Measurements from ENCODE around the gene DXO.
"Not testable (repeated sequence)": the region's sequence is repeated elsewhere in the genome, so short reads cannot be mapped to it uniquely, and the experiment has no call there.

The DXO gene

DNA sequence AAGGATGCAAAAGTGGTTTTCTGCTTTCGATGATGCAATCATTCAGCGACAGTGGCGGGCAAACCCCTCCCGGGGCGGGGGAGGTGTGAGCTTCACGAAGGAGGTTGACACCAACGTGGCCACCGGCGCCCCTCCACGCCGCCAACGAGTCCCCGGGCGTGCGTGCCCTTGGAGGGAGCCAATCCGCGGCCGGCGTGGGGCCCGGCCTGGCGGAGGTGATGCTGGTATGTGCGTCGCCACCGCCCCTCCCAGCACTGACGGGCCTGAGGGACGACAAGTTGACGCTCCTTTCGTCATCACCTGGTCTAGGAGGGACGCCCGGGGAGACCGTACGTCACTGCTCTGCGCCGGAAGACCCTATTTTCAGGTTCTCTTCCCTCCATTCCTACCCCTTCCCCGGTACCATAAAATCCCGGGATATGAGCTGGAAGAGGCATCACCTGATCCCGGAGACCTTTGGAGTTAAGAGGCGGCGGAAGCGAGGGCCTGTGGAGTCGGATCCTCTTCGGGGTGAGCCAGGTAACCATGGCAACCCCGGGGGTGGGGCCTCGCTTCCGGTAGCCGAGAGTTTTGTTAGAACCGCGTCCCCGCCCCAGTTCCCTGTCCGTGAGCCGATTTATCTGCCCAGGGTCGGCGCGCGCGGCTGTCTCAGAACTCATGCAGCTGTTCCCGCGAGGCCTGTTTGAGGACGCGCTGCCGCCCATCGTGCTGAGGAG is at the start of gene DXO:
Gene DXO (minus strand): TSS at position 146 of the 716 bp plus-strand sequence. CDS start 463 bp downstream, outside the sequence.
- DNase-seq = peak; percentile 92

DNA sequence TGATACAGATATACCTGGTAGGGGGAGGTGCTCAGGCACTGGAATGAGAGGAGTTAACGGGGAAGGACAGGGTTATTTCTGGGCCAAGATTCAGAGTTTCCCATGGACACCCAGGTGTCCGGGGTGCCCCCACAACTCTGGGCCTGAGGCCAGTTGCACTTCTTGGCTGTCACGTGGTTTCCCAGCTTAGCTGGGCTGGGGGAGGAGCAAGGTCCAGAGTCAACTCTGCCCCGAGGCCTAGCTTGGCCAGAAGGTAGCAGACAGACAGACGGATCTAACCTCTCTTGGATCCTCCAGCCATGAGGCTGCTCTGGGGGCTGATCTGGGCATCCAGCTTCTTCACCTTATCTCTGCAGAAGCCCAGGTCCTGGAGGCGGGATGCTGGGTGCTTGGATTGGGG is 42.6 kb upstream of the DXO start, which contains the start of gene C4B:
Gene C4B (plus strand): TSS at position 249 of the 400 bp plus-strand sequence. CDS start 51 bp downstream, at position 300.
- not testable (repeated sequence) for DNase-seq

DNA sequence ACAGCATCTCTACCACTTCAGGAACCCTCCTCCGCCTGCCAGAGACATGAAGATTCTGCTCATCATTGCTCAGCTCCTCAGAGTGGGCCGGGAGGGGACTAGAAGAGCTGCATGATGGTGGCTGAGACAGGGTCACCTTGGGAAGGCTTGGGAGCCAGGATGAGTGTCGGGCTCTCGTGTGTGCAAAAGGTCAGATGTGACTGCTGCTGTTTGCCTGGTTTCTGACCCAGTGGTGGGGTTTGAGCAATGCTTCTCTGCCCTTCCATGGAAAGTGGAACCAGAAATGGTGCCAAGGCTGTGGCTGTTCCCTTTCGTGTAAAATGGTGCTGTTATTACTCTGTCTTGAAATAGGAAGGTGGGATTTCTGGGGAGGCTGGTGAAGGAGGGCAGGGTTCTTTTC is 41.8 kb upstream of the DXO start:
- not testable (repeated sequence) for DNase-seq

DNA sequence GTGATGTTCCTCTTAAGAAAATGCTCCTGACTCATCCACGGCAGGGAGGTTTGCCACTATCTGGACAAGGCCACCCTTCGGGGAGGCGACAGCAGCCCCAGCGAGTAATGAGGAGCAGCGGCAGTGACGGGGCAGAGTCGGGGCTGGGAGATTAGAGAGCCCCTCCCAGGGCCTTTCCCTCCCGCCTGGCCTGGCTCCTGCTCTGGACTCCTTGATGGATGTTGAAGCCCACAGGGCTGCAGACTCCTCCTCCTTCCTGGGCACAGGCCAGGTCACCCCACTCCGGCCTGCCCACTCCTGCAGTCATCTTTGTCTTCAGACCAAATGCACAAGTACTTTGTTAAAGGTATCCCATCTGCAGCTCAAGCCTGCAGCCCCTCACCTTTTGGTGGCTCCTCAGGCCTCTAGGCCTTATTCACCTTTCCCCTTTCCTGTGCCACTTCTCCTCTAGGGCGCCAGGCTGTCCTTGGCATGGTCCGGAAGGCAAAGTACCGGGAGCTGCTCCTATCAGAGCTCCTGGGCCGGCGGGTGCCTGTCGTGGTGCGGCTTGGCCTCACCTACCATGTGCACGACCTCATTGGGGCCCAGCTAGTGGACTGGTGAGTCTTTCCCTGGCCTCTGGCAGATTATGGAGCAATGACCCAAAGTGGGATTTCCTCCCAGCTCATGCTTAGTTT is 41.1 kb upstream of the DXO start:
- not testable (repeated sequence) for DNase-seq

DNA sequence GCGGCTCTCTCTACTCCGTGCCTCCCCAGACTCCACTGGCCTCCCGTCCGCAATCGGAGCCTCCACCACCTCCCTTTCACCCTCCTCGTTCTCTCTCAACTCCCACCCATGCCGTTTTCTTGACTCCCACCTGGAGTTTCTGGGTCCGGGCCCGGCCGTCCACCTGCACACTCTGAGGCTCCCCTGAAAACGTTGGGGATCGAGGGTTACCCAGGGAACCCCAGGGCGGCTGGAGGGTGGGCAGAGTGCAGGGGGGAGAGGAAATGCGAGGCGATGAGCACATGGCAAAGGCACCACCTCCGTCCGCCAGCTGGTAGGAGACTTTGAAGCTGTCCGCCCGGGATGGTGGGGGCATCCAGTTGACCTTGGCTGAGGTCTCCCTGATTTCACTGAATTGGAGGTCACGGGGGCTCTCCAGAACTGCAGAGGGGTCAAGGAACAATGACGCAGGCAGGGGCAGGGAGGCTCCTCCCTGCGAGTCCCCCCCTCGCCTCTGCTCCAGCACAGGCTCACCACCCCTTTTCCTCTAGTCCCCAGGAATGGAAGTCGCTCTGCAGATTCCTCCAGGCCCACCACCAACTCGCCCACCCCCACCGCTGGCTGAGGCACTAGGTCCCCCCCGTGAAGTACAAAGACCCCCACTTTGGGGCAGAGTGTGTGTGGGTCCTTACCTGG is 39.1 kb upstream of the DXO start:
- not testable (repeated sequence) for DNase-seq

DNA sequence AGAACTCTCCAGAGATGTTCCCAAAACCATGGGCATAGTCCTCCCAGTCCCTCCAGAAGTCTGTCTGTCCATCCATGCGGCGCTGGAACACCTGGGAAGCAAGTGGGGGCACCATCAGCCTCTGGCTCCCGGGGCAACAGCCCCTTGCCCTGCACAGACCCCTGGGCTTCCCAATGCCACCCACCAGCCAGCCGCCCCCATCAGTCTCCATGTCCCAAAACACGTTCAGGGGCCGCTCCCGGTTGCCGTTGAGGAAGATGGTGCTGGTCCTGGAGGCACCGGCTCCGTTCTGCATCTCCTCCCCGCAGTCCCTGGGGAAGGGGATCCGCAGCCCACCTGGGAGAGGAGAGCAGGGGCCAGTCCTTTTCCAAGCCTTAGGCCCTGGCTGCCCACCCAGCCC is 37.6 kb upstream of the DXO start:
- DNase-seq = not testable (repeated sequence)

DNA sequence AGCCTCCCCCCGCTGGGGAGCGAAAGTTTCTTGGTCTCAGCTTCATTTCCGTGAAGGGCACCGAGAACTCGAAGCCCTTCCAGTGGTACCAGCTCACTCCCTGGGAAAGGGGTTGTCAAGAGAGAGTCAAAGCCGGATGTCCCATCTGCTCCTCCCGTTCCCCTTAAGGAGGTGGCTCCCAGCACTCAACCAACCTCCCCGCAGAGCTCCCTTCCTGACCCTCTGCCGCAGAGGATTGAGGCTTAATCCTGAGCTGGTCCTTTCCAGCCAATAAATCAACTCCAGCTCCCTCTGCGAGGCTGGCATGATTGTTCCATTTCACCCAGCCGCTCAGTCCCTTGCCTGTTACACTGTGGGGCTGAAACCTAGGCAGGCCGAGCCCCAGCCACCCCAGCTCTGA is 36.7 kb upstream of the DXO start:
- DNase-seq = not testable (repeated sequence)

DNA sequence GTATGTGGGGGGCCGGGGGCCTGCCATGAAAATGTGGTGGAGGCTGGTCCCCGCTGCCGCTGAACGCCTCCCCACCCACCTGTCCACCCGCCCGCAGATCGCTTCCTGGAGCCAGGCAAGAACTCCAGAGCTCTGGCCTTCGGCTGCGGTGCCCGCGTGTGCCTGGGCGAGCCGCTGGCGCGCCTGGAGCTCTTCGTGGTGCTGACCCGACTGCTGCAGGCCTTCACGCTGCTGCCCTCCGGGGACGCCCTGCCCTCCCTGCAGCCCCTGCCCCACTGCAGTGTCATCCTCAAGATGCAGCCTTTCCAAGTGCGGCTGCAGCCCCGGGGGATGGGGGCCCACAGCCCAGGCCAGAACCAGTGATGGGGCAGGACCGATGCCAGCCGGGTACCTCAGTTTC is 36.1 kb upstream of the DXO start:
- not testable (repeated sequence) for DNase-seq

DNA sequence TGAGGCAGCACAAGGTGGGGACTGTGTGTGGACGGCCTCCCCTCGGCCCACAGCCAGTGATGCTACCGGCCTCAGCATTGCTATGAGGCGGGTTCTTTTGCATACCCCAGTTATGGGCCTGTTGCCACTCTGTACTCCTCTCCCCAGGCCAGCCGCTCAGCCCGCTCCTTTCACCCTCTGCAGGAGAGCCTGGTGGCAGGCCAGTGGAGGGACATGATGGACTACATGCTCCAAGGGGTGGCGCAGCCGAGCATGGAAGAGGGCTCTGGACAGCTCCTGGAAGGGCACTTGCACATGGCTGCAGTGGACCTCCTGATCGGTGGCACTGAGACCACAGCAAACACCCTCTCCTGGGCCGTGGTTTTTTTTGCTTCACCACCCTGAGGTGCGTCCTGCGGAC is 35.1 kb upstream of the DXO start:
- not testable (repeated sequence) for DNase-seq

DNA sequence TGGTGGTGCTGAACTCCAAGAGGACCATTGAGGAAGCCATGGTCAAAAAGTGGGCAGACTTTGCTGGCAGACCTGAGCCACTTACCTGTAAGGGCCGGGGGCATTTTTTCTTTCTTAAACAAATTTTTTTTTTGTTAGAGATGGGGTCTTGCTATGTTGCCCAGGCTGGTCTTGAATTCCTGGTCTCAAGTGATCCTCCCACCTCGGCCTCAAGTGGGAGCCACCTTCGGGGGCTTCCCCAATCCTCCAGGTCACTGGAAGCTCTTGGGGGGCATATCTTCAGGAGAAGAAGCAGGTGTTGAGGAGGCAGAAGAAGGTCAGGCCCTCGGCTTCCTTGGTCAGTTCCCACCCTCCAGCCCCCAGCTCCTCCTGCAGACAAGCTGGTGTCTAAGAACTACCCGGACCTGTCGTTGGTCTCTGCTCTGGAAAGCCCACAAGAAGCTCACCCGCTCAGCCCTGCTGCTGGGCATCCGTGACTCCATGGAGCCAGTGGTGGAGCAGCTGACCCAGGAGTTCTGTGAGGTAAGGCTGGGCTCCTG is 34.1 kb upstream of the DXO start:
- not testable (repeated sequence) for DNase-seq

DNA sequence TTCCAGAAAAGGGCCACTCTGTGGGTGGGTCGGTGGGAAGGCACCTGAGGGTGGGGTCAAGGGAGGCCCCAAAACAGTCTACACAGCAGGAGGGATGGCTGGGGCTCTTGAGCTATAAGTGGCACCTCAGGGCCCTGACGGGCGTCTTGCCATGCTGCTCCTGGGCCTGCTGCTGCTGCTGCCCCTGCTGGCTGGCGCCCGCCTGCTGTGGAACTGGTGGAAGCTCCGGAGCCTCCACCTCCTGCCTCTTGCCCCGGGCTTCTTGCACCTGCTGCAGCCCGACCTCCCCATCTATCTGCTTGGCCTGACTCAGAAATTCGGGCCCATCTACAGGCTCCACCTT is 33.6 kb upstream of the DXO start:
- not testable (repeated sequence) for DNase-seq

DNA sequence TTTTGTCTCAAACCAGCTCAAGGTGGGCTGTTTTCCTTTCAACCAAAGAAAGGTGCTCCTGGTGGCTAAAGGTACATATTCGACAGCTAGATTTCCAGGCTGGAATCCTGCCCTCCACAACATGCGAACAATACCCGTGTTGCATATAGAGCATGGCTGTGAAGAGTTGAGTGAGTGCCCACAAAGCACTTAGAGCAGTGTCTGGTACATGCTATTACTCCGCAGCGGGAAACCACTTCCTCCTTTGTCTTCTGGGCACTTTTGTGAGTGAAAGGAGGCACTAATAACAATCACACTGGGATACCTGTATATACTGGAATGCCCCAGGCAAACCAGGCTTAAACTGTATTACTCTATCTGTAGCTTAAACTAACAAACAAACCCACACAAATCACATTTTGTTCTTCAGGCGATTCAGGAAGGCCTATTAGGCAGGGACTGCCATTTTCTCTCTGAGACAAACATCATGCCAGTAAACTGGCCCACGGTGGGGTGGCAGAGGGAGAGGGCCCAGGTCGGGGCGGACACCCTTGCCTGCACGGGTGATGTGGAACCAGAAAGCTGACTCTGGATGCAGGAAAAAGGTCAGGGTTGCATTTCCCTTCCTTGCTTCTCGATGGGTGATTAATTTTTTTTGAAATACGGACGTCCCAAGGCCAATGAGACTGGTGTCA is 33.1 kb upstream of the DXO start:
- not testable (repeated sequence) for DNase-seq

DNA sequence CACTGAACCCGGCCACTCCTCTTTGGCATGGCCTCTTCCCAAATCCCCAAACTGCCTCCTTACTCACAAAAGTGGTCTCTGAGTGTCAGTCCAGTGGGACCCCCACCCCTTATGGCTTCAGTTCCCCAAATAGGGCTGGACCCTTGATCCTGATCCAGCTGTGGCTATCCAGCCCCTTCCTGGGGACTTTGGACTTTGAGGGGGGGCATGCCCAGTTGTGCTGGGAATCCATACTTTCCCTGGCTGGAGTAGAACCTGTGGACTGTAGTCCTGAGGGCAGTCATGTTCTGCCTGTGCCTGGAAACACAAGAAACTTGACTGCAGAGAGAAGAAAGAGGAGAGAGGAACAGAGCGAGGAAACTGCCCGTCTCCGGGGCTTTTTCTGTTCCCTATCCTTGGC is 32.5 kb upstream of the DXO start:
- DNase-seq = not testable (repeated sequence)

DNA sequence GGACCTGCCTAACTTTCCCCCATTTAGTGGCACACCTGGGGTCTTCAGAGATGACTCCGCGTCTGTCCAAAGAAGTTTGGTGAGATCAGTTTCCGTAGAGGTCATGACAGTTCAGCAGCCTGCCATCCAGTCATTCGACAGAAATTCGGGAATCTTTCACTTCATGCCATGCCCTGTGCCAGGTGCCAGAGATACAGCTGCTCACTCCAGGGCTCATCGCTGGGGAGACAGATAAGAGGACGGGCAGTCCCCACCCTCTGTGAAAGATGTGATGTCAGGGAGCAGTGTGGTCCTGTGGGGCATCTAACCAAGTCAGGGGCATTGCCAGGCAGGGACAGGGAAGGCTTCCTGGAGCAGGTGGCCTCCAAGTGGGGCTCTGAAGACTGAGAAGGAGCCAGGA is 31.4 kb upstream of the DXO start:
- DNase-seq = not testable (repeated sequence)

DNA sequence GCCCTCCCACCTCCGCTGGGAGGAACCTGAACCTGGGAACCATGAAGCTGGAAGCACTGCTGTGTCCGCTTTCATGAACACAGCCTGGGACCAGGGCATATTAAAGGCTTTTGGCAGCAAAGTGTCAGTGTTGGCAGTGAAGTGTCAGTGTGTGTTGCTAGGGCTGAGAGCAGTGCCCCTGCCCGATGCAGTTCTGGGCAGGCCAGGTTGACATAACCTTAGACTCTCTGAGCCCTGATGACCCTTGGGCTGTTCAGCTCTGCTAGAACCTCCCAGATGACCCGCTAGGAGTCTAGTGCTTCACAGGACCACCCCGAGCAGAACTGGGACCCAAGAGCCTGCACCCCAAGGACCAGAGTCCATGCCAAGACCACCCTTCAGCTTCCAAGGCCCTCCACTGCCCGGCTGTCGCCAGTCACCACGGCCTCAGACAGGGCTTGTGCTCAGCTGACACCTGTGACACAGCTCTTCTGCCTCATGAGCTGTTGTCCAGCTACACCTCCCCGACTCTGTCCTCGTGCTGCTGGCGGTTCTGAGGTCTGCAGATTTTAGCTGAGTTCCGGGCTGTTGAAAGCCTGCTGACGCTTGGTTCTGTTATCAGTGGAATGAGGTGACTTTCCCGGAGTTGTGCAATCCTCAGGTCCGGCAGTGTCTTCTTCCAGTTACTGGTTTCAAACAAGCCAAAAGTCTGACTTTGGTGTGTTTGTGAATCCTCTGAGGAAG is 30.8 kb upstream of the DXO start:
- DNase-seq = not testable (repeated sequence)

DNA sequence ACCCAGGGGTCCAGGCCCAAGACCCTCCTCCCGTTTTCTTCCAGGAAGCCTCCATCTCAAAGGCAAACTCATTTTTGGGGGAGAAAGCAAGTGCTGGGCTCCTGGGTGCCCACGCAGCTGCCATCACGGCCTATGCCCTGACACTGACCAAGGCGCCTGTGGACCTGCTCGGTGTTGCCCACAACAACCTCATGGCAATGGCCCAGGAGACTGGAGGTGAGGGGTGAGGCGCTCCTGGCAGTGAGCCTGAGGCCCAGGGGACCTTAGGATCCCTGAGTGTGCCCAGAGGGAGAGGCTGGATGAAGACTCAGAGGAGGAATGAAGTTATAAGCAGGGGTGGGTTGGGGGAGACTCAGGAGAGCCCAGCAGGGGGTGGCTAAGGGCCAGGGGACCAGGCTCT is 24.4 kb upstream of the DXO start:
- not testable (repeated sequence) for DNase-seq

DNA sequence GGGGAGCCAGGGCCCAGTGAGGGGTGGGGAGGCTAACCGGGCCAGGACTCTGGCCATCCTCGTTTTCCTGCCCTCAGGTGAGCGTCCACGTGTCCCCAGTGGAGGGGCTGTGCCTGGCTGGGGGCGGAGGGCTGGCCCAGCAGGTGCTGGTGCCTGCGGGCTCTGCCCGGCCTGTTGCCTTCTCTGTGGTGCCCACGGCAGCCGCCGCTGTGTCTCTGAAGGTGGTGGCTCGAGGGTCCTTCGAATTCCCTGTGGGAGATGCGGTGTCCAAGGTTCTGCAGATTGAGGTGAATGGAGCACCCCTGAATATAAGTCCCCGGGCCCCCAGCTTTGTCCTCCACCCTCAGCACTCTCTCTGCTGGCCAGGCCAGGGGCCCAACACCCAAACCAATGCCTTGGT is 22.5 kb upstream of the DXO start:
- DNase-seq = not testable (repeated sequence)

DNA sequence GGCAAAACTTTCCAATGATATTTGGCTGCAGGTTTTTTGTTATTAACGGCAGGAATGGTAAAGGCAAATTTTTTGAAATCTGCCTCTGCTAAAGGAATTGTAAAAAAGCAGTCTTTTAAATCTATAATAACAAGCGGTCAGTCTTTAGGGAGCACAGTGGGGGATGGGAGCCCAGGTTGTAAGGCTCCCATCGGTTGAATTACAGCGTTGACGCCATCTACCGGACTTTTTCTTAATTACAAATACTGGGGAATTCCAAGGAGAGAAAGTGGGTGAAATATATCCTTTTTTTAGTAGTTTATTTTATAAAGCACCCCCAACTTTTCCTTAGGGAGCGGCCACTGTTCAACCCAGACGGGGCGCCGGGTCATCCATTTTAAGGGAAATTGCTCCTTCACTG is 17.4 kb upstream of the DXO start:
- DNase-seq = not testable (repeated sequence)

DNA sequence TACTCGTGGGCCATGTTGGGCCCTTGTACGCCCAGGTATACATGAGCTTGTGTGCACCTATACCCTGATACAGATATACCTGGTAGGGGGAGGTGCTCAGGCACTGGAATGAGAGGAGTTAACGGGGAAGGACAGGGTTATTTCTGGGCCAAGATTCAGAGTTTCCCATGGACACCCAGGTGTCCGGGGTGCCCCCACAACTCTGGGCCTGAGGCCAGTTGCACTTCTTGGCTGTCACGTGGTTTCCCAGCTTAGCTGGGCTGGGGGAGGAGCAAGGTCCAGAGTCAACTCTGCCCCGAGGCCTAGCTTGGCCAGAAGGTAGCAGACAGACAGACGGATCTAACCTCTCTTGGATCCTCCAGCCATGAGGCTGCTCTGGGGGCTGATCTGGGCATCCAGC is 9.8 kb upstream of the DXO start, which contains the start of gene C4A:
Gene C4A (plus strand): TSS at position 314 of the 400 bp plus-strand sequence. CDS start 51 bp downstream, at position 365.
- not testable (repeated sequence) for DNase-seq

DNA sequence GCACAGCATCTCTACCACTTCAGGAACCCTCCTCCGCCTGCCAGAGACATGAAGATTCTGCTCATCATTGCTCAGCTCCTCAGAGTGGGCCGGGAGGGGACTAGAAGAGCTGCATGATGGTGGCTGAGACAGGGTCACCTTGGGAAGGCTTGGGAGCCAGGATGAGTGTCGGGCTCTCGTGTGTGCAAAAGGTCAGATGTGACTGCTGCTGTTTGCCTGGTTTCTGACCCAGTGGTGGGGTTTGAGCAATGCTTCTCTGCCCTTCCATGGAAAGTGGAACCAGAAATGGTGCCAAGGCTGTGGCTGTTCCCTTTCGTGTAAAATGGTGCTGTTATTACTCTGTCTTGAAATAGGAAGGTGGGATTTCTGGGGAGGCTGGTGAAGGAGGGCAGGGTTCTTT is 9.1 kb upstream of the DXO start:
- not testable (repeated sequence) for DNase-seq

DNA sequence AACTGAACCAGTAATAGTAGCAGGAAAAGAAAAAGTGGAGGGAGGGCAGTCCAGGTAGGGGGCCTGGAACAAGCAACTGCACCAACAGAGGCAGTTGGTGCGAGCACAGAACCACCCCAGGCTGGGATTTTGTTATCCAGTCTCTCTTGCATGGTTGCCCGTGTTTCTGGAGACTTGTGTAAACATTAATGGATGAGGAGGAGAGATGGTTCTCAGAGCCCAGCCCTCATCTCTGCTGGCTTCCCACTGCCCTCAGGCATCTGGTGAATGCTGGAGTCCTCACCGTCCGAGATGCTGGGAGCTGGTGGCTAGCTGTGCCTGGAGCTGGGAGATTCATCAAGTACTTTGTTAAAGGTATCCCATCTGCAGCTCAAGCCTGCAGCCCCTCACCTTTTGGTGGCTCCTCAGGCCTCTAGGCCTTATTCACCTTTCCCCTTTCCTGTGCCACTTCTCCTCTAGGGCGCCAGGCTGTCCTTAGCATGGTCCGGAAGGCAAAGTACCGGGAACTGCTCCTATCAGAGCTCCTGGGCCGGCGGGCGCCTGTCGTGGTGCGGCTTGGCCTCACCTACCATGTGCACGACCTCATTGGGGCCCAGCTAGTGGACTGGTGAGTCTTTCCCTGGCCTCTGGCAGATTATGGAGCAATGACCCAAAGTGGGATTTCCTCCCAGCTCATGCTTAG is 8.4 kb upstream of the DXO start:
- DNase-seq = not testable (repeated sequence)

Data from NCI-H1694 treated with DMSO at 0.1 percent for 48 hours (cell line).